Measurements from ENCODE around the gene HRH4. TPM values are rescaled to one million over a fixed set of nuclear protein-coding genes. Genes with fewer than 3 reads are reported as not detected.

HRH4 gene, protein sequence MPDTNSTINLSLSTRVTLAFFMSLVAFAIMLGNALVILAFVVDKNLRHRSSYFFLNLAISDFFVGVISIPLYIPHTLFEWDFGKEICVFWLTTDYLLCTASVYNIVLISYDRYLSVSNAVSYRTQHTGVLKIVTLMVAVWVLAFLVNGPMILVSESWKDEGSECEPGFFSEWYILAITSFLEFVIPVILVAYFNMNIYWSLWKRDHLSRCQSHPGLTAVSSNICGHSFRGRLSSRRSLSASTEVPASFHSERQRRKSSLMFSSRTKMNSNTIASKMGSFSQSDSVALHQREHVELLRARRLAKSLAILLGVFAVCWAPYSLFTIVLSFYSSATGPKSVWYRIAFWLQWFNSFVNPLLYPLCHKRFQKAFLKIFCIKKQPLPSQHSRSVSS
- total RNA-seq: 1 to 10 TPM in 3 of 7 donors, under 1 TPM in 3, not detected in 1; 0.46 to 1.8 (median 0.93) TPM
- polyA plus RNA-seq: under 1 TPM in 2 of 3 donors, not detected in 1; 0.02 to 0.03 TPM
- long read RNA-seq, donor 1: 0 reads
- long read RNA-seq, donor 2: 0 reads

GRCh38 chr18:24460388-24460787, at the start of gene HRH4:
TSS of gene HRH4 (plus strand) at chr18:24460637. CDS start at chr18:24460729, 92 bp downstream.
- Histone ChIP-seq H3K4me3 (no peak within 1 kb of the TSS), H3K36me3 (peaks cover 0 to 8% (median 0%) of the 10 kb centered on the region in 6 donors), H3K9me3 (no peaks in the 10 kb centered on the region), H3K4me1 (peaks cover 0 to 12% (median 0%) of the 10 kb centered on the region in 6 donors), H3K27ac (peak within 1 kb of the TSS in 4 of 8 donors; percentile 15 to 83 (median 56)), H3K27me3 (replicated peaks in 1 of 7) (no peaks in the 10 kb centered on the region)
- intact Hi-C loops (cut with DNase I; ENCODE audit: low total_unique reads): no loop called here
- WGBS, 5 donors: 25 to 46% (median 41%) methylated on average over 1 of the region's 1 CpG
- no peak for TF ChIP-seq POLR2AphosphoS5 (IDR thresholded peaks at IDR 0.05)
- TF ChIP-seq, protein P1, sequence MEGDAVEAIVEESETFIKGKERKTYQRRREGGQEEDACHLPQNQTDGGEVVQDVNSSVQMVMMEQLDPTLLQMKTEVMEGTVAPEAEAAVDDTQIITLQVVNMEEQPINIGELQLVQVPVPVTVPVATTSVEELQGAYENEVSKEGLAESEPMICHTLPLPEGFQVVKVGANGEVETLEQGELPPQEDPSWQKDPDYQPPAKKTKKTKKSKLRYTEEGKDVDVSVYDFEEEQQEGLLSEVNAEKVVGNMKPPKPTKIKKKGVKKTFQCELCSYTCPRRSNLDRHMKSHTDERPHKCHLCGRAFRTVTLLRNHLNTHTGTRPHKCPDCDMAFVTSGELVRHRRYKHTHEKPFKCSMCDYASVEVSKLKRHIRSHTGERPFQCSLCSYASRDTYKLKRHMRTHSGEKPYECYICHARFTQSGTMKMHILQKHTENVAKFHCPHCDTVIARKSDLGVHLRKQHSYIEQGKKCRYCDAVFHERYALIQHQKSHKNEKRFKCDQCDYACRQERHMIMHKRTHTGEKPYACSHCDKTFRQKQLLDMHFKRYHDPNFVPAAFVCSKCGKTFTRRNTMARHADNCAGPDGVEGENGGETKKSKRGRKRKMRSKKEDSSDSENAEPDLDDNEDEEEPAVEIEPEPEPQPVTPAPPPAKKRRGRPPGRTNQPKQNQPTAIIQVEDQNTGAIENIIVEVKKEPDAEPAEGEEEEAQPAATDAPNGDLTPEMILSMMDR (IDR thresholded peaks at IDR 0.05 in 8 of 11, conservative IDR thresholded peaks at IDR 0.05 in 3 of 11): no peak
- TF ChIP-seq POLR2A (IDR thresholded peaks at IDR 0.05): no peak
- DNase-seq: no peak

GRCh38 chr18:24413148-24413547, 47.3 kb upstream of the HRH4 start:
- TF ChIP-seq POLR2A (IDR thresholded peaks at IDR 0.05) (no peak), POLR2AphosphoS5 (IDR thresholded peaks at IDR 0.05) (no peak)
- TF ChIP-seq, protein P1 (IDR thresholded peaks at IDR 0.05 in 8 of 11, conservative IDR thresholded peaks at IDR 0.05 in 3 of 11): no peak
- no peaks in the 10 kb centered on the region for H3K9me3 ChIP-seq
- intact Hi-C loops (cut with DNase I; ENCODE audit: low total_unique reads): no loop called here
- no peak overlapping the region for H3K27ac ChIP-seq
- no peak for DNase-seq
- no peaks in the 10 kb centered on the region for H3K36me3 ChIP-seq
- H3K4me3 ChIP-seq: no peak overlapping the region
- WGBS, 5 donors: 71 to 86% (median 78%) methylated on average over 2 of the region's 2 CpGs
- H3K27me3 ChIP-seq (replicated peaks in 1 of 7): peaks cover 0 to 33% (median 0%) of the 10 kb centered on the region in 7 donors
- H3K4me1 ChIP-seq: no peaks in the 10 kb centered on the region

DNA sequence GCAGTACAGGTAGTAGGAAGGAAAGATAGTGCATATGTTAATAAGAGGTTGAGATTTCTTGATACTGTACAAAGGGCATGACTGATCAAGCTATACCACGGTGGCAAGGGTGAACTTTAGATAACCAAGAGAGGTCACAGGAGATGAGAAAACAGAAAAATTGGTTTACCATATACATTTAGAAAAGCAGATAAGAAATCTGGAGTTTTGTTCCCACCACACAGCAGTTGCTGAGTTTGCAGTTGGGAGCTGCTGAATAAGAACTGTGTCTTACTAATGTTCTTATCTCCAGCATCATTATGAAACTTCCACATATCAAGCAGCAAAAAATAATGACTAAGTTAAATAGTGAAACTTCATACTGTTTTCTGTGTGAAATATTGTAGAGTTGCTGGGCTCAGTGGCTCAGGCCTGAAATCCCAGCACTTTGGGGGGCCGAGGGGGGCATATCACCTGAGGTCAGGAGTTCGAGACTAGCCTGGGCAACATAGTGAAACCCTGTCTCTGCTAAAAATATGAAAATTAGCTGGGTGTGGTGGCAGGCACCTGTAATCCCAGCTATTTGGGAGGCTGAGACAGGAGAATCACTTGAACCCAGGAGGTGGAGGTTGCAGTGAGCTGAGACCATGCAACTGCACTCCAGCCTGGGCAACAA, 46.0 kb upstream of the HRH4 start:
- Histone ChIP-seq H3K27ac (no peak overlapping the region), H3K4me1 (no peaks in the 10 kb centered on the region), H3K36me3 (no peaks in the 10 kb centered on the region), H3K27me3 (replicated peaks in 1 of 7) (peaks cover 0 to 32% (median 0%) of the 10 kb centered on the region in 7 donors), H3K9me3 (no peaks in the 10 kb centered on the region), H3K4me3 (no peak overlapping the region)
- WGBS, 5 donors: 61 to 78% (median 69%) methylated on average over 3 of the region's 3 CpGs
- DNase-seq: no peak
- TF ChIP-seq, protein P1 (IDR thresholded peaks at IDR 0.05 in 8 of 11, conservative IDR thresholded peaks at IDR 0.05 in 3 of 11): no peak
- no peak for TF ChIP-seq POLR2AphosphoS5 (IDR thresholded peaks at IDR 0.05)
- TF ChIP-seq POLR2A (IDR thresholded peaks at IDR 0.05): no peak
- intact Hi-C loops (cut with DNase I; ENCODE audit: low total_unique reads): no loop called here

- intact Hi-C loops (cut with DNase I; ENCODE audit: low total_unique reads): no loop called here
- no peaks in the 10 kb centered on the region for H3K36me3 ChIP-seq
- 51 to 74% (median 73%) methylated on average over 3 of the region's 3 CpGs for WGBS, 5 donors
- H3K27ac ChIP-seq: no peak overlapping the region
- no peak for DNase-seq
- no peak overlapping the region for H3K4me3 ChIP-seq
- peaks cover 0 to 40% (median 0%) of the 10 kb centered on the region in 7 donors for H3K27me3 ChIP-seq (replicated peaks in 1 of 7)
- no peaks in the 10 kb centered on the region for H3K4me1 ChIP-seq
- TF ChIP-seq, protein P1 (IDR thresholded peaks at IDR 0.05 in 8 of 11, conservative IDR thresholded peaks at IDR 0.05 in 3 of 11): no peak
- TF ChIP-seq POLR2AphosphoS5 (IDR thresholded peaks at IDR 0.05) (no peak), POLR2A (IDR thresholded peaks at IDR 0.05) (no peak)
- H3K9me3 ChIP-seq: no peaks in the 10 kb centered on the region
These were observed 43.0 kb upstream of the HRH4 start for GRCh38 chr18:24417480-24417879.
